Measurements from ENCODE around the gene CDH18. TPM values are rescaled to one million over a fixed set of nuclear protein-coding genes. Genes with fewer than 3 reads are reported as not detected.

CDH18 gene
- total and polyA plus RNA-seq, 2 of the 13 experiments (the other 11 are each of a cell fraction or from before 2014, with no cell fraction given): not detected

DNA sequence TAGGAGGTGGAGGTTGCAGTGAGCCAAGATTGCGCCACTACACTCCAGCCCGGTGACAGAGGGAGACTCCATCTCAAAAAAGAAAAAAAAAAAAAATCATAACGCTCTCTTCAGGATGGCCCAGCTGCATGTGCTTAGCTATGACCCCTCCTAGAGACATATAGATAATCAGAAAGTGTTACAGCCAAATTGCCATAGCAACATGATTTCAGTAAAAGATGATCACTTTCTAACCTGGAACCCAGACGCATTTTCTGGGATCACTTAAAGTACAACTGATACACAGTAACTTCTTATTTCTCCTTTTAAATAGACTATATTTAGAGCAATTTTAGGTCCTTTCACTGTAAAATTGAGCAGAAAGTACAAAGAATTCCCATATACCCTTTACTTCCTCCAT is 372.9 kb downstream of the CDH18 start:
- POLR2A ChIA-PET: no interaction called here
- TF ChIP-seq ZNF20 (CRISPR knock-in tag; IDR thresholded peaks at IDR 0.05) (no peak), ZNF577 (CRISPR knock-in tag; IDR thresholded peaks at IDR 0.05; ENCODE audit: borderline replicate concordance, low read depth) (no peak), IKZF1 (IDR thresholded peaks at IDR 0.05) (no peak), NFYC (CRISPR knock-in tag; IDR thresholded peaks at IDR 0.05) (no peak), ZNF44 (CRISPR knock-in tag; IDR thresholded peaks at IDR 0.05) (no peak)
- TF ChIP-seq, protein P1, sequence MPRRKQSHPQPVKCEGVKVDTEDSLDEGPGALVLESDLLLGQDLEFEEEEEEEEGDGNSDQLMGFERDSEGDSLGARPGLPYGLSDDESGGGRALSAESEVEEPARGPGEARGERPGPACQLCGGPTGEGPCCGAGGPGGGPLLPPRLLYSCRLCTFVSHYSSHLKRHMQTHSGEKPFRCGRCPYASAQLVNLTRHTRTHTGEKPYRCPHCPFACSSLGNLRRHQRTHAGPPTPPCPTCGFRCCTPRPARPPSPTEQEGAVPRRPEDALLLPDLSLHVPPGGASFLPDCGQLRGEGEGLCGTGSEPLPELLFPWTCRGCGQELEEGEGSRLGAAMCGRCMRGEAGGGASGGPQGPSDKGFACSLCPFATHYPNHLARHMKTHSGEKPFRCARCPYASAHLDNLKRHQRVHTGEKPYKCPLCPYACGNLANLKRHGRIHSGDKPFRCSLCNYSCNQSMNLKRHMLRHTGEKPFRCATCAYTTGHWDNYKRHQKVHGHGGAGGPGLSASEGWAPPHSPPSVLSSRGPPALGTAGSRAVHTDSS (CRISPR knock-in tag; conservative IDR thresholded peaks at IDR 0.05): no peak
- TF ChIP-seq, protein P2, sequence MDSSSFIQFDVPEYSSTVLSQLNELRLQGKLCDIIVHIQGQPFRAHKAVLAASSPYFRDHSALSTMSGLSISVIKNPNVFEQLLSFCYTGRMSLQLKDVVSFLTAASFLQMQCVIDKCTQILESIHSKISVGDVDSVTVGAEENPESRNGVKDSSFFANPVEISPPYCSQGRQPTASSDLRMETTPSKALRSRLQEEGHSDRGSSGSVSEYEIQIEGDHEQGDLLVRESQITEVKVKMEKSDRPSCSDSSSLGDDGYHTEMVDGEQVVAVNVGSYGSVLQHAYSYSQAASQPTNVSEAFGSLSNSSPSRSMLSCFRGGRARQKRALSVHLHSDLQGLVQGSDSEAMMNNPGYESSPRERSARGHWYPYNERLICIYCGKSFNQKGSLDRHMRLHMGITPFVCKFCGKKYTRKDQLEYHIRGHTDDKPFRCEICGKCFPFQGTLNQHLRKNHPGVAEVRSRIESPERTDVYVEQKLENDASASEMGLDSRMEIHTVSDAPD (CRISPR knock-in tag; IDR thresholded peaks at IDR 0.05): no peak
- Histone ChIP-seq H3K4me1 (ENCODE audit: insufficient read depth, low read length) (no peaks in the 10 kb centered on the region), H3K9ac (ENCODE audit: insufficient read depth, low read depth, low read length) (no peak overlapping the region), H3K4me3 (replicated peaks in 1 of 3; ENCODE audit: insufficient read depth in 1 of 3, low read depth in 2 of 3, low read length in 3 of 3) (no peak overlapping the region), H2AFZ (ENCODE audit: low read length) (no peak overlapping the region), H3K36me3 (replicated peaks in 1 of 2; ENCODE audit: control insufficient read depth in 1 of 2, insufficient read depth in 2 of 2, low read length in 2 of 2) (no peaks in the 10 kb centered on the region), H3K9me3 (ENCODE audit: low read length) (no peaks in the 10 kb centered on the region), H4K20me1 (ENCODE audit: insufficient read depth, low read length) (no peaks in the 10 kb centered on the region), H3K4me2 (ENCODE audit: low read depth, low read length) (no peak overlapping the region), H3K27me3 (ENCODE audit: control insufficient read depth in 1 of 2, insufficient read depth in 2 of 2, low read length in 2 of 2) (no peaks in the 10 kb centered on the region), H3K79me2 (ENCODE audit: insufficient read depth, low read length) (no peaks in the 10 kb centered on the region), H3K27ac (ENCODE audit: extremely low read length, insufficient read depth, low read length) (no peak overlapping the region)
- ATAC-seq (no peak), DNase-seq (ENCODE audit: low spot score) (no peak), FAIRE-seq (no peak)
- 3% methylated on average over 4 of the region's 4 CpGs for WGBS (ENCODE audit: low lambda C conversion rate)
- in situ Hi-C loops (cut with HindIII; ENCODE audit: extremely low pct_ligation_motif_present, low pct_unique_long_range_greater_than_20kb) (no loop called here), intact Hi-C loops (cut with micrococcal nuclease; ENCODE audit: unreplicated experiment) (no loop called here)
- CTCF ChIA-PET (ENCODE audit: low intra/inter-chr PET ratio, low total read pairs): no interaction called here
- no TSS peak for BruUV-seq (replicated peaks)
